ENCODE results near the gene PBRM1. TPM values are rescaled to one million over a fixed set of nuclear protein-coding genes. Genes with fewer than 3 reads are reported as not detected.

PBRM1 gene
- polyA plus RNA-seq, 1 donor: 52.6 TPM

GRCh38 chr3:52574056-52574965 is 111.4 kb downstream of the PBRM1 start:
- no peak for DNase-seq

GRCh38 chr3:52572221-52572620 is 113.5 kb downstream of the PBRM1 start:
- DNase-seq: no peak

- DNase-seq: no peak
Observed at GRCh38 chr3:52570076-52570475, 115.6 kb downstream of the PBRM1 start.

- DNase-seq: no peak
Observed at GRCh38 chr3:52568069-52568468, 117.6 kb downstream of the PBRM1 start.

- no peak for DNase-seq
Observed at GRCh38 chr3:52563984-52564383, 121.7 kb downstream of the PBRM1 start.

GRCh38 chr3:52561028-52561747 is 124.5 kb downstream of the PBRM1 start:
- no peak for DNase-seq

- DNase-seq: no peak
Observed at GRCh38 chr3:52558436-52558835, 127.3 kb downstream of the PBRM1 start.

- DNase-seq: no peak
Observed at GRCh38 chr3:52557011-52557960, 128.4 kb downstream of the PBRM1 start.

- no peak for DNase-seq
Observed at GRCh38 chr3:52555056-52555455, 130.7 kb downstream of the PBRM1 start.

GRCh38 chr3:52554026-52554755 is 131.5 kb downstream of the PBRM1 start:
- no peak for DNase-seq

GRCh38 chr3:52552089-52552488 is 133.6 kb downstream of the PBRM1 start:
- no peak for DNase-seq

GRCh38 chr3:52551118-52551517 is 134.6 kb downstream of the PBRM1 start:
- no peak for DNase-seq

- DNase-seq: no peak
Observed at GRCh38 chr3:52547143-52547542, 138.6 kb downstream of the PBRM1 start.

GRCh38 chr3:52546111-52546901 is 139.4 kb downstream of the PBRM1 start:
- DNase-seq: no peak

GRCh38 chr3:52544937-52545336 is 140.8 kb downstream of the PBRM1 start:
- DNase-seq: no peak

- DNase-seq: no peak
Observed at GRCh38 chr3:52541050-52541449, 144.7 kb downstream of the PBRM1 start.

- DNase-seq: no peak
Observed at GRCh38 chr3:52539010-52539653, 146.6 kb downstream of the PBRM1 start.

- DNase-seq: no peak
Observed at GRCh38 chr3:52537726-52538421, 147.8 kb downstream of the PBRM1 start.

- no peak for DNase-seq
Observed at GRCh38 chr3:52537165-52537620, 148.5 kb downstream of the PBRM1 start.

Data from hindlimb muscle (tissue), 1 donor.